Measurements from ENCODE around the gene LRRC53.

The LRRC53 gene

DNA sequence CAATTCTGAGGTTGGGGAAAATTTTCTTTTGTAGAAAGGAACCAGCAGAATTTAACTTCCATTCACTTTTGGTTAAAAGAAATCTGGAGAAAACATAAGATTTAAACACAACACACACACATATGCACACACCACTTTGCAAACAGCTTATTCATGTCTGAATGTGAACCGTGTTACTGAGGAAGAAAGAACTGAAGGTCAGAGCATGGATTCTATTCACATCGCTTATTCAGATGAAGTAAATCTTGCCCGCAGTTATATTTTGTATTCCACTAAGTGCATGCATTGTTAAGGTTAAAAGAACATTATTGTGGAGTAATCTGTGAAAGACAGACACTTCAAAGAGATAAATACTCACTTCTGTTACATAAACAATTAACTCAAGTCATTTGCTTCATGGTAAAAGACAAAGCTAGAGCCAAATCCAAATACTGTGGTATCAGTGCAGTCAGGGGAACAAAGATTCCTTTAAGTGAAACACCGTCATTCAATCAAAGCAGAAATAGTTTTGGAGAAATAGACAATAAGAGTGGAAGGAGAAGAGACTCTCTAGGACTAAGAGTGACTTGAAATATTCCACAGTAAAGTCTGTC, 82.0 kb downstream of the LRRC53 start:
- no peak for DNase-seq

DNA sequence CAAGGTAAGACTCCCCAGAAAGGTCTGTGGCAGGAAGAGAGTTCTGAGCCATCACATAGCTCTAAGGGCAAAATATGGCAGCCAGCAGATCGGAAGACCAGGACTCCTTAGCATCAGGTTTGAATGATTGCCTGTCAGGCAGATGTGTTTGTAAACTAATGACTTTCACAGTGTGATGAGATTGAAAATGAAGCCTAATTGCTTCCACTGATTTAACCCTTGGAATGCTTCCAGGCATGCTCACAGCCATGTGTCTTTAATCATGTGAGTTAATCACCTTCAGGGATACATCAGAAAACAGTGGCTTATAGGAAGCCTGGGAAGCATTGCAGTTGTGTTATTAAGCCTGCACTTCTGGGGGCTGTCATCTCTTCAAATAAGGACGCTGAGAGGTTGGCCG, 82.8 kb downstream of the LRRC53 start:
- no peak for DNase-seq

DNA sequence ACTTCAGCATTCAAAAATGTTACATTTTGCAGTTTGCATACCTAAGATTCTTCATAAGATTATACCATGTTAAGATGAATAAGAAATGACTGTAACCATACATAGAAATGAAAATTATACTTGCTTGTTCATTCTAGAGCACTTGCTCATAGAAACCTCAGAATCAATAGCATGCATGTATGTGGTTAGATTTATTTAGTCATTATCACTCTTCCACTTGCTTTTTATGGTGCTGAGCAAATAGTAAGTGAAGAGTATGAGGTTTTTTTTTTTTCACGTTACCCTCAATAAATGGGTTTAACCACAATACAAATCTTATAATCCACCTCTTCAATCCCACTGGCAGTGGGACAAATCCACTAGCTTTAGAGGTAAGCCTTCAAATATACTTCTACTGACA, 84.7 kb downstream of the LRRC53 start:
- peak; percentile 44 for DNase-seq

DNA sequence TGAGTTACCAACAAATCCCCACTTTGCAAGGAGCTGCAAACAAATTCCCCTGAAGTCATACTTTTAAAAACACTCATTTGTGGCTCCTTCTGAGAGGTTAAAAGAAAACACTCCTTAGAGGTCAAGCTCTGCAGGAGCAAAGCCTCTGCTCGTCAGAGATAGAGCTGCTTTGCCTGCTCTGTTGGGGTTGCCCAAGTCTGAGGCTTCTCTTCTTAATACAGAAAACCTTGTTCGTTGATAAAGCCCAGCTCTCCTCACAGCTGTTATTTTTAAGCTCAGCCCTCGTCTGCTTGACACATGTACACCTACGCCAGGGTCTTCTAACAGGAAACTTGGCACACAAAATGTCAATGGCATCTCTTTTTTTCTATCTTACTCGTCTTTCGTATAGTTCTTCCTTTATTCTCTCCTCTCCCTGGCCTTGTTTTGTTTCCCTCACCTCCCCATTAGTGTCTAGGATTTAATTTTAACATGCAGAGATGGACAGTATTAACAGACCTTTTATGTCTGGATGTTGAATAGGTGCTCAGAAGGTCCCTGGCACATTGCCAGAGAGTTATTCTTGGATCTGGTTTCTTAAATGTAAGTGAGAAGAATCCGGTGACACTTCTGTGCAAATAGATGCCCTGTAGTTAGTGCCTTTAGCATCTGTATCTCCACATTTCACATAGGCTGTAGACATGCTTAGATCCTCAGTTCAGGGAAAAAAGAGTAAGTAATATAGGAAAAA, 86.0 kb downstream of the LRRC53 start:
- no peak for DNase-seq

DNA sequence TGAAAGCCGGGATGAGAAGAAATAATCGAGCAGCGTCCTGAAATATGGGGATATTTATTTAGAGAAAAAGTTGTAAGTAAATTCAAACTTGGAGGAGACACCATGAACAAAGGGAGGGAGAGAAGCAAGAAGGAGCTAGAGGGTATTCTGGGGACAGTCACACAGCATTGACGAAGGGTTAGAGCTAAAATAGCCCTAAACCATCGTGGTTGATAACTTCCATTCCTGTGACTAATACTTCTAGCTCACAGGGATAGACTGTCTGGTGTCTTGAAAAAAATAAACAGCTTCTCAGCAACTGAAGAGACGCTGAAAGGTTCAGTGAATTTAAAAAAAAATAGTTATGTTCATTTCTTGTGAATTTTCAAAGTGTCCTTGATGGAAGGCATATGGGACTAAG, 86.7 kb downstream of the LRRC53 start:
- DNase-seq: no peak

DNA sequence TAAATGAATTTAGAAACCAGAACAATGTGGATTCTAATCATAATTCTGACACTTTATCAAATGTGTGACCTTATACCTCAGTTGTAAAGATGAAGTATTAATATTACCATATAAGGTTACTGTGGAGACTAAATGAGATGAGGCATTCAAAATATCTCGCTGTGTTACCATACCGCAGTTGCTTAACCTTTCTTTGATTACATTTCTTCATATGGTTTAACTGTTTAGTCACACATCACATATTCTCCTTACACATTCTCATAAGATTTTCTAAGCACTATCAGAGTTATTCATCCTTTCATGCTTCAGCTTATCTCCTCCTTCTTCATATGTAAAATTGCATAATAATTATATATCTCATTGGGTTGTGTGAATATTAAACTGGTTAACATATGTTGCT, 88.9 kb downstream of the LRRC53 start:
- no peak for DNase-seq

DNA sequence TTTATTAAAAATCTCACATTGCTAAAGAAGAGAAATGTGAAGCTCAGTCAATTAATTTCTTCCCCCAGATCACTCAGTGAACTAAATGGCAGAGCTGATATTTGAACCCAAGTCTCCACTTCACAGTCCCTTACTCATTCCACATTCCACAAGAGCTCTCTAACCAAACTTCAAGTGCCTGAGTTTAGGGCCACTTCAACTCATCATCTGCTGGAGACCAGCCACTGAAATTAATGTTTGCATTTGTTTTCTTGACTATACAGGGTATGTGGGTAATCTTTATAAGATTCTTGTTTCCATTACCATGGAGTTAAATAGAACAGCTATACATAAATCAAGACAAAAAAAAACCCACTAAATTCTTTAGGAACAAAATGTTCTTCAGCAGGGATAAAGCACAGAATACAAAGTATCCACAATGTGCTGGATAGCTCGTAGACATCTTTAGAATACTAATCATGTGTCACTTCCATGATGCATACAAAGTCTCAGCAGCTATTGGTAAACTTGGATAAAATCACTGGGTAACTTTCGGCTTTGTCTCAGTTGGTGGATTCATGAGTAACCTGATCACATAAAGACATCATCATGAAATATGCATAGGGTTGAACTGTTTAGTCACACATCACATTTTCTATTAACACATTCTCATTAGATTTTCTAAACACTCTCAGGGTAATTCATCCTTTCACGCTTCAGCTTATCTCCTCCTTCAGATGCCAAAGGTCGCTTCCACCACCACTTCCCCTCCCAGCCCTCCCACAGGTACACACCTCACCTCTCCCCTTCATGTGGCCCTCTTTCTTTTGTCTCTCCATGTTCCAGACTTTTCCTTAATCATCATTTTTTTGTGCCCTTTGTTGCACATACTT, 89.8 kb downstream of the LRRC53 start:
- no peak for DNase-seq

DNA sequence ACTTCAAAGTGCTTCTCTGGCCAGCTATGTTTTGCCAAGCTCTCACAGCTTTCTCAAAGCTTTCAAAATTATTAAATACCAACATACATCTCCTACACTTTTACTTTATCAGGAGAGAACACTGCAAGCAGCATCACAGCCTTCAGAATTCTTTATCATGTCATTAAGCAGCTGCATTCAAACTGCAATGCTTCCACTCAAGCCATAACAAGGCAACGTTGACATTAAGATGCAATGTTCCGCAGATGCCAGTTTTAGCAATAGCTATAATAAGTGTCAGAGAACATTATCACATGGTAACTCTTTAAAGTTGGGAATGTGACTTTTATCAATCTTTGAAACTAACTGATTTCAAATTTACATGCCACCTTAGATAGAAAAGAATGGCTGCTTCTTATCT, 91.9 kb downstream of the LRRC53 start:
- no peak for DNase-seq
